C4-2B (cell line): ENCODE data around the gene FEZF2.

Experiments
- H3K27ac ChIP-seq: fragments of 450-650 bp; 2 replicates; pipeline ENCODE4 v1.5.1; 2017
- CTCF ChIP-seq: fragments of 450-650 bp; conservative IDR thresholded peaks from 2 replicates; pipeline ENCODE4 v1.5.1; 2017; ENCODE audit warnings: mild to moderate bottlenecking
- ZFX ChIP-seq: fragments of 450-650 bp; IDR thresholded peaks from 2 replicates; pipeline ENCODE4 v1.6.1; 2017

Gene FEZF2

GRCh38 chr3:62373215-62373614 is at the start of gene FEZF2:
Gene FEZF2 (minus strand): TSS chr3:62373550. CDS start chr3:62372868, 682 bp downstream.
- TF ChIP-seq ZFX (no peak), CTCF (no peak)
- no peak within 1 kb of the TSS for H3K27ac ChIP-seq

- TF ChIP-seq ZFX, result no peak
- H3K27ac ChIP-seq, result no peak overlapping the region
Observed at GRCh38 chr3:62421207-62421606, 47.9 kb upstream of the FEZF2 start.

DNA sequence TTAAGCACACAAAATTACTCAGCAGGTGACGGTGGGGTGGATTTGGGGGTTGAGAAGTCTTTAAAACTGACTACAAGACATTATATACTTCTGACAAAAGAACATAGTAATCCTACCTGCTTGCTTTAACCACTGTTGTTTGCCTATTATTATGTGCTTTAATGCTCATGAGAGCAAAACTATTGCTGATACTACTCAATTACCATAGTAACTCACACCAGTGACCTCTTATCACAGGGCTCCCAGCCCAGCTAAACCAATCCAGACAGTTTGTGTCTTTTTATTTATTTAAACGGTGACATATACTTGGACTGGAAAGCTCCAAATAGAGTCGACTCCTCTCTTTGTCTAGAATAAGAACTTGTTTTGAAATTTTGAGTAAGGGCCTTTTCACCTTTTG is 42.8 kb upstream of the FEZF2 start:
- no peak overlapping the region; the same call in 1 of the 2 replicates for H3K27ac ChIP-seq
- no peak for TF ChIP-seq ZFX
- TF ChIP-seq CTCF, result no peak

DNA sequence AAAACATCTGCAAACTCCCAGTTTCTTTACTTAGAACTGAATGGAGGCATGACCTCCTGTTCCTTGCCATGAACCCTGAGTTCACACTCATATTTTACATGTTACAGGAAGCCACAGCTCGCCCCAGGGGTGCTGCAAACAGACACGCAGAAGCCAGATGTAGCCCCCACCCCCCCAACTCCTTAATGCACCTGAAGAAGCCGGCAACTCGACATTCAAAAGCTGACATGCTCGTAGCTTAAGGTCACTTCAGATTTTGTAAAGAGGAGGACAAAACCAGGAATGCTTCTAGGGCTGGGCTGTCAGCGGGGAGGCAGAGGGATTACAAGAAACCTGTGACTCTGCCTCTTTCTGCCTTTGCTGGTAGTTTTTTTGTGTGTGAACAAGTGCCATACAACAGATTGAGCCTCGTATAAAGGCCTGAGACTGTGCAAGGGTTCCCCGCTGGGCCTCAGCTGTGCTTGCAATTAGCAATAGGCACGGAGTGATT is 42.0 kb upstream of the FEZF2 start:
- no peak for TF ChIP-seq ZFX
- TF ChIP-seq CTCF, result no peak
- H3K27ac ChIP-seq, result peak overlapping the region; percentile 15; the same call in 1 of the 2 replicates

GRCh38 chr3:62414786-62415185 is 41.4 kb upstream of the FEZF2 start:
- TF ChIP-seq ZFX, result no peak
- no peak for TF ChIP-seq CTCF
- H3K27ac ChIP-seq, result no peak overlapping the region

- no peak overlapping the region for H3K27ac ChIP-seq
- TF ChIP-seq CTCF (no peak), ZFX (no peak)
Observed at GRCh38 chr3:62413687-62414086, 40.3 kb upstream of the FEZF2 start.

DNA sequence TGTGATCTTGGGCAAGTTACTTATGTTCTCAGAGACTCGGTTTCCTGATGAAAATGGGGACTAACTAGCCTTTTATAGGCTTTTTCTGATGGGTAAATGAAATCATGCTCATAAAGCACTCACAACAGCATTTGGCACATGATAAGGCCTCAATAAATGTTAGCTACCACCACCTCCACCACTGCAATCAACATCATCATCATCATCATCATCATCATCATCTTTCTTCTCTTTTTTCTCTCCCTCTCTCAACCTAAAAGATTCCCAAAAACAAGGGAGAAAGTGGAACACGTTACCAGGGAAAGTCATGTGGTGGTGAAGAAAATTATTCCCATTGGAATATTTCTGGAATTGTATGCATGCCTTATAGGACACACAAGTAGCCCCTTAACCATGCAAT is 33.6 kb upstream of the FEZF2 start:
- H3K27ac ChIP-seq, result no peak overlapping the region
- TF ChIP-seq CTCF (no peak), ZFX (no peak)

- no peak for TF ChIP-seq ZFX
- TF ChIP-seq CTCF, result no peak
- no peak overlapping the region for H3K27ac ChIP-seq
Observed at GRCh38 chr3:62405566-62405965, 32.2 kb upstream of the FEZF2 start.
